Limb (tissue), 2 donors: ENCODE data around the gene MAN1A1.

Experiments
- DNase-seq, 2 donors: peaks; one replicate each; pipeline ENCODE4 v3.0.0-alpha.2; 2016; ENCODE audit errors: extremely low spot score in 2 of 2

MAN1A1 gene

DNA sequence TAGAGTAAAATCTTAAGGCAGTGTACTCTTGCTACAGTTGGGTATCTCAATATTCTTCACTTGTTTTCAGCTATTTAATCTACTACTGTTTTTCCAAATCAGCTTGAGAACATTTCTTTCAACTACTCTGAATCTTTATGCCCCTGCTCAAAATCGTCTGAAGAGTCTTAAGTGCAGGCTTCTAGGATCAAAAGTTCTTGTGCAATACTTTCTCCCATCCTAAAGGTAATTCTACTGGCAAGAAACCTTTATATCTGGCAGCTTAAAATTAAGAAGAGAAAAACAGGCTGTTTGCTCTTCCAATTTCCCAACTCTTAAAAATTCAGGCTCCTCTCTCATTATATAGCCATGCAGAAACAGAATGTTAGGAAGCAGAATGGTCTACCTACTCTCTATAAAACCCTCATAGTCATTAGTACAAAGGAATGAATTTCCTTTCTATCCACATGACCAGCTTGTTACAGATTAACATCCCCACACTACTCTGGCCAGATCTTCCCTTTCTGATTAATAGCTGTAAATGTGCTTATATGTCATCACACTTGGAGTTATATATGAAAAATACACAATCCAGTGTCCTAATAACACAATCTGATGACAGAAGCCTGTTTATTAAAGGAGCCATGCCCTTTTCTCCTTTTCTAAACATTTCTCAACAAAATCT lies 148.9 kb downstream of the MAN1A1 start:
- no peak for DNase-seq

DNA sequence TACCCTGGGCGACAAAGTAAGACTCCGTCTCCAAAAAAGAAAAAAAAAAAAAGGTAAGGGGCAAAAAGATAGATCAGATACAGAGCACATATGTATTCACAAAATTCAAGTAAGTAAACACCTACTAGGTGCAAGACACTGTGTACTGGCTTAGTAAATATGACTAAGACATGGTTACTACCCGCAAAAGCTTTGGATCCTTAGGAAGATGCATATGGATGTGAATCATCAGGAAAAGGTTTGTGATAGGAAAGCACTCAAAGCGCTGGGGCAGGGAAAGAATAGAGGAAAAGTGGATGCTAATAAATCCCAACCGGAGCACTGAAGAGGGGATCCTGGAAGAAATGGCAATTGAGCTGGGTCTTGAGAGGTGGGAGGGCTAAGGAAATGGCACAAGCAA lies 152.3 kb downstream of the MAN1A1 start:
- DNase-seq: no peak

- DNase-seq: no peak
Observed at GRCh38 chr6:119196715-119197114, 152.8 kb downstream of the MAN1A1 start.

GRCh38 chr6:119195848-119196247 lies 153.7 kb downstream of the MAN1A1 start:
- no peak for DNase-seq

DNA sequence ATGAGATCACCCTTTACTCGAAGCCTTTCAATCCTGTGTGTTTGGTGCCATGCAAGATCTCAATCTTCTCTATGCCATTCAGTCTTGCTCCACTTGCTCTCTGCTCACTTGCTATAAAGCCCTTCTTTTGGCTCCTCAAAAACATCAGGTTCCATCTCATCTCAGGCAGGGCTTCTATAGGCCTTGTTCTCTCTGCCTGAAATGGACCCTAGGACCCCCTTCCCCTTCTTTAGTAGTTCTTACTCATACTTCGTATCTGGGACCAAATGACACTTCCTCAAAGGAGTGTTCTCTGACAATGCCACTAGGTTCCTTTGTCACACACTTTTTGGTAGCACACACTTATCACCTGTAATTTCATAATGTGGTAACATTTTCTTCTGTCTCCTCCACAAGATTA lies 154.4 kb downstream of the MAN1A1 start:
- no peak for DNase-seq

- DNase-seq: no peak
Observed at GRCh38 chr6:119193707-119194106, 155.9 kb downstream of the MAN1A1 start.

DNA sequence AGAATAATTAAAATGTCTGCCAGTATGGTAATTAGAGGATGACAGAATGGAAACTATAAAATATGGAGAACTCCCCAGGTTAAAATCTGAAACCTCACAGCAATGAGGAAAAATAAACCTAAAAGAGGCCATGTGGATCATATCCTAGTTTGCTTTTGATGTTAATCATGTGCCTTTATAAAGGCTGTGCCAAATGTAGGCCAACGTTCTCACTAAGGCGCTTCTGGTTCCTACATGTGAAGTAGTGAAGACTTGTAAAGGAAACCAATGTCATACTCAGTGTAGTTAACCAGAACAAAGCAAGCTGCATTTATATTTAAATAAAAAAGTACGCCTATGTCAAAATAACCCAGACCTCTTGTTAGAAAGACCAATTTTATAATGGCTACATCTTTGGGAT lies 157.4 kb downstream of the MAN1A1 start:
- DNase-seq: no peak

- no peak for DNase-seq
Observed at GRCh38 chr6:119190176-119190575, 159.4 kb downstream of the MAN1A1 start.

DNA sequence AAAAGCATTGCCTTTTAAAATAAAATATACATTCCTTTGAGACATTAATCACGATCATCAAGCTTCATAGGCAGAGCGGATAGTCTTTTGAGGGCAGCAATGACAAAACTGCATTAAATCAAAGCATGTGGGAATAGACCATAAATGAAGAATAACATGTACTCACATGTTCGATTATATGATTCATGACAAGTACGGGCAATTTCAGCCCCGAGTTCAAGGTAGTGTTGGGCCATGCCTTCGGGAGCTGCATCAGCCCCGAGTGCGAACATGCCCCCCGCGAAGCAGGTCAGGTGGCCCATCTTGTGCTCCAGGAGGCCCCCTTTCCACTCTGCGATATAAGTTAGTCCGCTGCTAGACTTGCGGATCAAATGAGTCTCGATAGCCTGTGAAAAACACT lies 160.1 kb downstream of the MAN1A1 start:
- no peak for DNase-seq

- no peak for DNase-seq
Observed at GRCh38 chr6:119187596-119187995, 162.0 kb downstream of the MAN1A1 start.

DNA sequence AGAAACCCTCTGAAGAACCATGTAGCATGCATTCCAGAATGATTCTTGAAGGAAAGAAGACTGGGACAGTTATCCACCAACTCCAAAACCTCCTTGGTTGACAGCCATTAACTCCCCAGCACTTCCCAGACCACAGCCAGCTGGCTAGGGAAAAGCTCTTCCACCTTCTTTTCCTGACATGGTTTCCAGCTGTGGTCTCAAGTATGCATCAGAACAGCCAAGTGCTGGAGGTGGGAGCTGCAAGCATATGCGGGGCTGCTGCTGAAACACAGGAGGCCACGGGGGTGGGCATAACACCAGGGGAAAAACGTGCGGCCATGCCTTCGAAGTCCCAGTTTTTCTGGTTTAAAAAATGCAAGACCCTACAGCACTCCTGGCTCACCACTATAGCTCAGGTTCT lies 163.1 kb downstream of the MAN1A1 start:
- DNase-seq: no peak

- no peak for DNase-seq
Observed at GRCh38 chr6:119184008-119184648, 165.4 kb downstream of the MAN1A1 start.

GRCh38 chr6:119183457-119183856 lies 166.1 kb downstream of the MAN1A1 start:
- DNase-seq: no peak

DNA sequence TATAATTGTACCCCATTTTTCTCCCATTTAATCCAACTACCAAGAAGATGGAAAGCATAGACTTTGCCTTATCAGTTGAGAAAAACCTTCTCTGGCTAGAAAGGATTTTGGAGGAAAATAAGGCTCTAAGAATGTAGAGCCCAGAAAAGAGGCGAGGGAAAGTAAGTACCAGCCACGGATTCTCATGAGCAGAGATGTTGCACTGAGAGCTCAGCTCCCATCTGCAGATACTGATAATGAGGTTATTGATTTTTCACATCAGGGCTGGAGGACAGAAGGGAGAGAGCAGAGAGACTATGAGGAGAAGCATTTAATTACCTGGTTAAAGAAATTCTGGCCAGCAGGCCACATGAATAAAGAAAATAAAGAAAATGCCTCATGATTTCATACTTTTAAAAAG lies 166.7 kb downstream of the MAN1A1 start:
- DNase-seq: no peak

DNA sequence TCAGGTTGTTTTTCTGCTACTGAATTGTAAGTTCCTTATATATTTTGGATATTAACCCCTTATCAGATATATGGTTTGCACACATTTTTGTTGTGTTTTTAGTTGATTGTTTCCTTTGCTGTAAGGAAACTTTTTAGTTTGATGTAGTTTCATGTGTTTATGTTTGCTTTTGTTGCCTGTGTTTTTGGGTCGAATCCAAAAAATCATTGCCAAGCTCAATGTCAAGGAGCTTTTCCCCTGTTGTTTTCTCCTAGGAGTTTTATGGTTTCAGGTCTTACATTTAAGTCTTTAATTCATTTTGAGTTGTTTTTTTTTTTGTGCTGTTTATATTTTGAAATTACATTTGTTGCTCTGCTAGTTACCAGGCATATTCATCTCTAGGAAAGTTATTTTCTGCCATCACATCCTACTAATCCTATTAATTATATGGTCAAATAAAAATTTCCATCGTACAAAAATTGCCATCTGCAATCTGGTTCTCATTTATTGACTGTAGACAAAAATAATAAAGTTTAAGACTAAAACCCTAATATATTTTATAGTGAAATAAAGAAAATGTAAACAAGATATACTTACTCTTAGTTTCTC lies 167.3 kb downstream of the MAN1A1 start:
- no peak for DNase-seq

DNA sequence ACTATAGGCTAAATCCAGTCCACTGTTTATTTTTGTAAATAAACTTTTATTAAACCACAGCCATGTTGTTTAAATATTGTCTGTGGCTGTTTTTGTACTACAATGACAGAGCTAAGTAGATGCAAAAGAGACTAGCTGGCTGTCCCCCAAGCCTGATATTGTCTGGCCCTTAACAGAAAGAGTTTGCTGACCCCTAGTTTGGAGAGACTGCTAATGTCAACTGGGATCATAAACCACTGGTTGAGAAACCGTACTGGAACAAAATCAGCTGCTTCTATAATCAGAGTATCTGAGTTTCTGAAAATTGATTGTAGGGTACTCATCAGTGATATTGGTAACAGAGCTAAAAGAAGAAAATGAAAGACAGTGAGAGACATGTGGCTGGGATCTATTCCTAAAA lies 168.5 kb downstream of the MAN1A1 start:
- DNase-seq: no peak

DNA sequence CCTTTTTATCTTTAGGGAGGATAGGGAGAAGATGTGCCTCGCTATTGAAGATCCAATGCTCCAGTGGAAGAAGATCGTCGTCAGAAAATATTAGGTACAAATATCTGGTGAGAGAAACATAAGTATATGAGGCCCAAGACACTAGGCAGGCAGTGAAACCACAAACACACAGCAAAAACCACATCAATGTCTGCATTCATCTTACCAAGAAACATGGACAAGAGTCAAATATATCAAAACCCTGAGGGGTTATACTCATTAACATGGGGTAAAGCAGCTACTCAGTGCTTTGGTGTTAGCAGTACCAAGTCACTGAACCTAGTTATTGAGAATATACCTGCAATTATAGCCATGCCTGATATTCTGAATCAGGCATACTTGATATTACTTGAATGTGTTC lies 169.7 kb downstream of the MAN1A1 start:
- no peak for DNase-seq

- no peak for DNase-seq
Observed at GRCh38 chr6:119179062-119179461, 170.5 kb downstream of the MAN1A1 start.

DNA sequence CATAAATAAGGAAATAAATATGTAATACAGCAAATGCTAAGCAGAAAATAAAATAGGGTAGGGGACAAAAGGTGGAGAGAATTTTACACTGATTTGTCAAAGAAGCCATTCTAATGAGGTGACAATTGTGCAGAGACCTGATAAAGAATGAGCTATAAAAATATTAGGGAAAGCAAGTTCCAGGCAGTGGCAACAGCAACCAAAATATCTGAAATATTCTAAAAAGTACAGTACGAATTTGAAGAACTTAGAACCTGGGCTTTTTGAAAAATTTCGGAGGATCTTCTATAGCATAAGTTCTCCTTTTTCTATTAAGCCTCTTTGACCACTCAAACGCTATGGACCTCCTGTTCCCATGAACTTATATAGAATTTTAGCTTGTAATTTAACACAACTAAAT lies 173.1 kb downstream of the MAN1A1 start:
- no peak for DNase-seq

DNA sequence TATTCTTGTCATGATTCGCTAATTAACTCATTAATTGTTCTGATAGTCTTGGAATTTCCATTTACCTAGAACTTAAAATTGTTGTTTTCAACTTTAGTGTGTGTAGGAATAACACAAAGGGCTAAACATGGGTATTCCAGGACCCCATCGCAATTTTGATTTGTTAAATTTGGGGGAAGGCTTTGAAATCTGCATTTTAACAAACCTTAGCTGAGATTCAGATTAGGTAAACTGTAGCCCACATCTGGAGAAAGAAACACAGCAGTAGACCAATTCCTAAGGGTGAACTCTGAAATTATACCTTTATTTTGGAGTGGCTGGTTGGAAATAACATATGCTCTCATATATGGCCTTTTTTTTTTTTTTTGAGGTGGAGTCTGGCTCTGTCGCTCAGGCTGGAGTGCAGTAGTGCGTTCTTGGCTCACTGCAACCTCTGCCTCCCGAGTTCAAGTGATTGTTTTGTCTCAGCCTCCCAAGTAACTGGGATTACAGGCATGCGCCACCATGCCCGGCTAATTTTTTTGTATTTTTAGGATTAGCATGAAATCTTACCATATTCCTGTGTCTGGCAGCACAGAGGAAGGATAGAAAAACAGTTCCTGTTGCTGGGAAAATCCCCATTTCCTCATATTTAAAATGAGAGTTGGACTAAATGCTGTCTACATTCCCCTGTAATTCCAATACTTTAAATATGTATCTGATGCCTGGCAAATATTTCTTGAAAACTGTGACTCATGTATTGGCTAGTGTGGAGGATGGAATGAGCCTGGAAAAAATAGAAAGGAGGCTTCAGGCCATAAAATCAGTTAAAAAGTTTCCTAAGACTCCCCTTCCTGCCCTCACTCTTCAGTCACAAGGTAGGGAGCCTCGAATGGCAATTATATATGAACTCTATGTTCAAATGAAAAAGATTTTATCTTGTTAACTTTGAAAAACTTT lies 174.4 kb downstream of the MAN1A1 start:
- no peak for DNase-seq

DNA sequence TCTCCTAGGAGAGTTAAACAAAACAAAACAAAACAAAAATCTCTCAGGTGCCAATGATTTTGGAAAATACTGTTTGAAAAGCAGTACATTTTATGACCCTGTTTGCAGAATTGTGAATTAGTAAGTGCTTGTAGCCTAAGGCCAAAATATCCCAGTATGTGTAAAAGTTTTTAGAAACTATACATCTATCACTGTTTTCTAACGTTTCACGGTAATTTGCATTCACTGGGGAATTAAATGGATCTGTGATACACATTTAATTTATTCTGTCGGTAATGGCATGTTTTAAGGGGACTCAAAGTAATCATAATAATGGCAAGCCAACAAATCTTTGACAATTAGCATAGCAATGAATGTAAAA lies 175.5 kb downstream of the MAN1A1 start:
- no peak for DNase-seq
